SK-N-MC (cell line): ENCODE data around the gene SH3D21.
A peak's percentile ranks its signal among the peaks of the same experiment; 100 is the strongest.

Experiments used
- DNase-seq: peaks from one replicate; pipeline ENCODE4 v3.0.0-alpha.2; 2011; ENCODE audit warnings: low read depth, low spot score
- H3K27ac ChIP-seq: fragments of 200-600 bp; sonication (generic); 2 replicates; pipeline ENCODE4 v1.5.1; 2016; ENCODE audit warnings: mixed run types
- H3K36me3 ChIP-seq: fragments of 200-600 bp; sonication (generic); 2 replicates; pipeline ENCODE4 v1.6.1; 2017; ENCODE audit warnings: antibody characterized with exemption, low read length, mixed read lengths; ENCODE audit not compliant: insufficient read depth
- H3K4me3 ChIP-seq: fragments of 200-600 bp; sonication (generic); 2 replicates; pipeline ENCODE4 v1.5.1; 2016
- H3K9ac ChIP-seq: fragments of 200-600 bp; sonication (generic); 2 replicates; pipeline ENCODE4 v1.8.0; 2017; ENCODE audit warnings: mixed run types, mixed read lengths; ENCODE audit not compliant: insufficient read length
- H3K9me3 ChIP-seq: fragments of 200-600 bp; sonication (generic); 2 replicates; pipeline ENCODE4 v1.6.1; 2017; ENCODE audit warnings: low read depth, mild to moderate bottlenecking, antibody characterized with exemption, low read length, moderate library complexity, mixed read lengths
- EZH2 ChIP-seq: fragments of 200-600 bp; sonication (generic); IDR thresholded peaks from one replicate; pipeline ENCODE4 v1.6.1; 2017; ENCODE audit warnings: antibody characterized with exemption
- FOXP2 ChIP-seq: optimal IDR thresholded peaks from 2 replicates; pipeline ENCODE3; 2011; ENCODE audit warnings: mild to moderate bottlenecking, moderate library complexity; ENCODE audit not compliant: insufficient read depth; ENCODE audit errors: extremely low read length, control extremely low read depth
- POLR2AphosphoS5 ChIP-seq: IDR thresholded peaks from 2 replicates; pipeline ENCODE4 v1.6.1; 2012; ENCODE audit warnings: mild to moderate bottlenecking, low read depth, low read length, borderline replicate concordance

Gene SH3D21

GRCh38 chr1:36306210-36306901 lies at the start of gene SH3D21:
Gene SH3D21 (plus strand): TSS chr1:36306368. CDS start chr1:36306421, 53 bp downstream.
- TF ChIP-seq FOXP2 = no peak
- no peak; the same call in 1 of the 2 replicates for TF ChIP-seq POLR2AphosphoS5
- TF ChIP-seq EZH2 = no peak
- no peak within 1 kb of the TSS for H3K9ac ChIP-seq
- no peak for DNase-seq
- no peaks in the 10 kb centered on the region for H3K9me3 ChIP-seq
- H3K36me3 ChIP-seq = peaks cover 25% of the 10 kb centered on the region
- peak within 1 kb of the TSS; percentile 83 for H3K4me3 ChIP-seq
- peak within 1 kb of the TSS; percentile 63; the same call in 1 of the 2 replicates for H3K27ac ChIP-seq

DNA sequence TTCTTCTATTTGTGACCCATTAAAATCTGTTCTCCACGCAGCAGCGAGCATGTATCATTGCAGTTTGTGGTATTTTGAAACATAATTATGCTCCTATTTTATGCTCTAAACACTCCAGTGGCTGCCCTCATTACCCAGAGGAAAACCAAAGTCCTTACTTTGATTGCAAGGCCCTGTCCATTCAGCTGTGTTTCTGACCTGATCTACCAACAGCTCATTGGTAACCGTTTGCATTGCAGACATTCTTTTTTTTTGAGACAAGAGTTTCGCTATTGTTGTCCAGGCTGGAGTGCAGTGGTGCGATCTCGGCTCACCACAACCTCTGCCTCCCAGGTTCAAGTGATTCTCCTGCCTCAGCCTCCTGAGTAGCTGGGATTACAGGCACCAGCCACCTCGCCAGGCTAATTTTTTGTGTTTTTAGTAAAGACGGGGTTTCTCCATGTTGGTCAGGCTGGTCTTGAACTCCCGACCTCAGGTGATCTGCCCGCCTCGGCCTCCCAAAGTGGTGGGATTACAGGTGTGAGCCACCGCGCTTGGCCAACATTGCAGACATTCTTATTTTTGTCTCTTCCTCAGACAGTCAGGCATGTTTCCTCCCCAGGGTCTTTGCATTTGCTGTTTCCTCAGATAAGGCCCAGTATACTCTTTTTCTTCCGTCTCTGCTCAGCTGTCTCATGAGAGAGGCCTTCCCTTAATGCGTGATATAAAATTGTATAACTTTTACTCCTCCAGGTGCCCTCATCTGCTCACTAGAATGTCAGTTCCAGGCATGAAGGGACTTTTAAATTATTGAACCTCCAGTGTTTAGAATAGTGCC lies 49.4 kb upstream of the SH3D21 start:
- Histone ChIP-seq H3K9me3 (no peaks in the 10 kb centered on the region), H3K36me3 (peaks cover 44% of the 10 kb centered on the region), H3K9ac (no peak overlapping the region), H3K4me3 (no peak overlapping the region), H3K27ac (peak overlapping the region; percentile 62)
- no peak for TF ChIP-seq EZH2
- no peak for TF ChIP-seq FOXP2
- TF ChIP-seq POLR2AphosphoS5 = no peak
- no peak for DNase-seq

GRCh38 chr1:36257375-36257767 lies 48.8 kb upstream of the SH3D21 start:
- Histone ChIP-seq H3K4me3 (no peak overlapping the region), H3K36me3 (peaks cover 48% of the 10 kb centered on the region), H3K9ac (no peak overlapping the region), H3K27ac (peak overlapping the region; percentile 62), H3K9me3 (no peaks in the 10 kb centered on the region)
- TF ChIP-seq FOXP2 (no peak), EZH2 (no peak), POLR2AphosphoS5 (no peak)
- DNase-seq = no peak

DNA sequence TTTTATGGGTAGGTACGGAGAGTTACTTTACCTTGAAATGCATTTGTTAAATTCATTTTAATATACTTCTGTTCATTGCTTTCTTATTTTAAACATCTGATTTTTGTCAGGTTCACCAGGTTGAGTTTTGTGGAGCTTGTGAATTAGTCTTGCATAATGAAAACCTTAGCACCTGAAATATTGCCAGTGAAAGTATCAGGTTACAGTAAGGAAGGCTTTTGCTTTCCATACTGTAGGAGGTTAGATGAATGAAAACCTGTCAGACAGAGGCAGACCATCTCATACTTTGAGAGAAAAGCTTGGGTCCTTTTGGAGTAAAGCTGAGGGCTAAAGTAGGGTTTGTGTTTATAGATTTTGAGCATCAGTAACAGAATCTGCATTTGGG lies 47.2 kb upstream of the SH3D21 start:
- no peak overlapping the region for H3K4me3 ChIP-seq
- no peak overlapping the region for H3K9ac ChIP-seq
- TF ChIP-seq FOXP2 = no peak
- no peak for TF ChIP-seq POLR2AphosphoS5
- TF ChIP-seq EZH2 = no peak
- no peak for DNase-seq
- no peaks in the 10 kb centered on the region for H3K9me3 ChIP-seq
- H3K27ac ChIP-seq = no peak overlapping the region
- H3K36me3 ChIP-seq = peaks cover 52% of the 10 kb centered on the region

DNA sequence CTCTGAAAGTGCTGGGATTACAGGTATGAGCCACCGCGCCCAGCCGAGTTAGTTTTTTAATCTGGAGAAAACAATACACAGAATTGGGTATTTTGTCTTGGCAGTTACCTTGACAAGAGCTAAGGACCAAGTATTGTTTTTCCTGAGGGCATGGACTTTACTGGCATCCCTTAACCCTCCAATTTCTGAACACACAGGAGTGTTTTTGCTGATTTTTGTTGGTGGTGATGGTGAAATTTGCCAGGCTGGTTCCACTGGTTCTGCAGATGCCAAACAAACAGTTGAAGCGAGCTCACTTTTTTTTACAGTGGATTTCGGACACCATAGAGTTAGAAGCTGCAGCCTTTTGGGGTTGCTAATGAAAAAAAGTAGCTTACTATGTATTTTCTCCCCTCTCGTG lies 37.2 kb upstream of the SH3D21 start:
- Histone ChIP-seq H3K36me3 (peaks cover 60% of the 10 kb centered on the region), H3K27ac (no peak overlapping the region; the same call in 1 of the 2 replicates), H3K4me3 (no peak overlapping the region), H3K9me3 (no peaks in the 10 kb centered on the region), H3K9ac (no peak overlapping the region)
- no peak for DNase-seq
- TF ChIP-seq POLR2AphosphoS5 (no peak), EZH2 (no peak), FOXP2 (no peak)

GRCh38 chr1:36269408-36269838 lies 36.7 kb upstream of the SH3D21 start:
- Histone ChIP-seq H3K9me3 (no peaks in the 10 kb centered on the region), H3K36me3 (peaks cover 60% of the 10 kb centered on the region), H3K4me3 (no peak overlapping the region), H3K27ac (no peak overlapping the region; the same call in 1 of the 2 replicates), H3K9ac (no peak overlapping the region)
- no peak for TF ChIP-seq FOXP2
- DNase-seq = no peak

- H3K4me3 ChIP-seq = no peak overlapping the region
- no peak for DNase-seq
- TF ChIP-seq EZH2 = no peak
- no peak for TF ChIP-seq FOXP2
- no peak for TF ChIP-seq POLR2AphosphoS5
- no peaks in the 10 kb centered on the region for H3K9me3 ChIP-seq
- peaks cover 52% of the 10 kb centered on the region for H3K36me3 ChIP-seq
- H3K9ac ChIP-seq = no peak overlapping the region
- no peak overlapping the region for H3K27ac ChIP-seq
These were observed 33.1 kb upstream of the SH3D21 start for GRCh38 chr1:36273024-36273423.

GRCh38 chr1:36274201-36274600 lies 32.0 kb upstream of the SH3D21 start:
- H3K4me3 ChIP-seq = no peak overlapping the region
- no peak overlapping the region for H3K27ac ChIP-seq
- H3K36me3 ChIP-seq = peaks cover 44% of the 10 kb centered on the region
- DNase-seq = no peak
- TF ChIP-seq FOXP2 (no peak), POLR2AphosphoS5 (no peak), EZH2 (no peak)
- H3K9ac ChIP-seq = no peak overlapping the region
- H3K9me3 ChIP-seq = no peaks in the 10 kb centered on the region

DNA sequence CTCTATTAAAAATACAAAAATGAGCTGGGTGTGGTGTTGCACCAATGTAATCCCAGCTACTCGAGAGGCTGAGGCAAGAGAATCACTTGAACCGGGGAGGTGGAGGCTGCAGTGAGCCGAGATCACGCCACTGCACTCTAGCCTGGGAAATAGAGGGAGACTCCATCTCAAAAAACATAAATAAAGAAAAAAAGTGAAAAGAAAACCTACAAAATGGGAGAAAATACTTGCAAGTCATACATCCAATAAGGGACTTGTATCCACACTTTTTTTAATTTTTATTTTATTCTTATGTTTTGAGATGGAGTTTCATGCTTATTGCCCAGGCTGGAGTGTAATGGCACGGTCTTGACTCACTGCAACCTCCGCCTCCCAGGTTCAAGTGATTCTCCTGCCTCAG lies 29.5 kb upstream of the SH3D21 start:
- H3K27ac ChIP-seq = no peak overlapping the region
- H3K9me3 ChIP-seq = no peaks in the 10 kb centered on the region
- peaks cover 27% of the 10 kb centered on the region for H3K36me3 ChIP-seq
- no peak for DNase-seq
- no peak overlapping the region for H3K4me3 ChIP-seq
- H3K9ac ChIP-seq = no peak overlapping the region
- TF ChIP-seq FOXP2 (no peak), POLR2AphosphoS5 (no peak), EZH2 (no peak)
